Natural killer cell treated with Interleukin-12 subunit alpha and Interleukin-12 subunit beta and Interleukin-15 and Interleukin-18, amount 100 ng/mL, for 72 hours (primary cell): ENCODE data around the gene COQ5. TPM values are rescaled to one million over a fixed set of nuclear protein-coding genes. Genes with fewer than 3 reads are reported as not detected.
A peak's percentile ranks its signal among the peaks of the same experiment; 100 is the strongest.

ENCODE experiments used
- ATAC-seq, 2 donors: fragments of 150-1000 bp; cut with Tn5 transposase in 1 of 2; sonication (Bioruptor Pico), chemical (Tn5 transposase) in 1 of 2; 2 replicates each; pipeline ENCODE4 v1.10.0; 2021
- DNase-seq: peaks from one replicate; pipeline ENCODE4 v3.0.0; 2022; ENCODE audit warnings: low spot score
- H3K27ac Mint-ChIP-seq, 2 donors: 1 replicate in 1 of 2; 2 replicates in 1 of 2; pipeline ENCODE4 v1.8.0; 2022; ENCODE audit warnings: mixed read lengths in 2 of 2, mild to moderate bottlenecking in 1 of 2, moderate library complexity in 1 of 2
- H3K27me3 Mint-ChIP-seq, 2 donors: 1 replicate in 1 of 2; 2 replicates in 1 of 2; pipeline ENCODE4 v1.8.0; 2022; ENCODE audit warnings: mixed read lengths in 2 of 2
- H3K36me3 Mint-ChIP-seq: one replicate; pipeline ENCODE4 v1.8.0; 2022; ENCODE audit warnings: mixed read lengths
- H3K4me1 Mint-ChIP-seq, 2 donors: 1 replicate in 1 of 2; 2 replicates in 1 of 2; pipeline ENCODE4 v1.8.0; 2022; ENCODE audit warnings: low read depth in 2 of 2, mixed read lengths in 2 of 2, mild to moderate bottlenecking in 1 of 2
- H3K4me3 Mint-ChIP-seq: one replicate; pipeline ENCODE4 v1.8.0; 2022; ENCODE audit warnings: mixed read lengths
- H3K9me3 Mint-ChIP-seq: 2 replicates; pipeline ENCODE4 v1.8.0; 2022; ENCODE audit warnings: mixed read lengths
- total RNA-seq, 2 donors: library from RNA; stranded (reverse); gene quantifications; one replicate each; pipeline ENCODE4 v1.2.3, GENCODE V29; 2022

The COQ5 gene
- total RNA-seq: 10 to 100 TPM; 27.5 to 27.9 TPM

- Mint-ChIP-seq H3K27me3 (no peaks in the 10 kb centered on the region), H3K36me3 (no peaks in the 10 kb centered on the region), H3K9me3 (no peaks in the 10 kb centered on the region), H3K27ac (peak within 1 kb of the TSS; percentile 96 to 100), H3K4me3 (peak within 1 kb of the TSS; percentile 97), H3K4me1 (peaks cover 19% of the 10 kb centered on the region in 2 donors)
- DNase-seq (peak; percentile 87), ATAC-seq (peak; percentile 95 to 96)
Observed at GRCh38 chr12:120528861-120529525, at the start of gene COQ5. TSS of gene COQ5 (minus strand) at chr12:120529158. CDS start at chr12:120529141, 17 bp downstream.

GRCh38 chr12:120574106-120574505, 45.1 kb upstream of the COQ5 start:
- Mint-ChIP-seq H3K9me3 (no peaks in the 10 kb centered on the region), H3K27me3 (no peaks in the 10 kb centered on the region), H3K4me3 (no peak overlapping the region), H3K36me3 (peaks cover 30% of the 10 kb centered on the region), H3K4me1 (peaks cover 0 to 5% of the 10 kb centered on the region in 2 donors), H3K27ac (peak overlapping the region; percentile 5 to 18)
- DNase-seq (no peak), ATAC-seq (no peak)

- Mint-ChIP-seq H3K27ac (peak overlapping the region; percentile 5 to 18), H3K4me3 (no peak overlapping the region), H3K36me3 (peaks cover 30% of the 10 kb centered on the region), H3K9me3 (no peaks in the 10 kb centered on the region), H3K27me3 (no peaks in the 10 kb centered on the region), H3K4me1 (peaks cover 0 to 5% of the 10 kb centered on the region in 2 donors)
- no peak for DNase-seq
- ATAC-seq: no peak
Observed at GRCh38 chr12:120573560-120573959, 44.6 kb upstream of the COQ5 start.

GRCh38 chr12:120571299-120571698, 42.3 kb upstream of the COQ5 start:
- Mint-ChIP-seq H3K27me3 (no peaks in the 10 kb centered on the region), H3K4me1 (peaks cover 0 to 5% of the 10 kb centered on the region in 2 donors), H3K4me3 (no peak overlapping the region), H3K36me3 (peaks cover 37% of the 10 kb centered on the region), H3K9me3 (no peaks in the 10 kb centered on the region), H3K27ac (peak overlapping the region in 1 of 2 donors; percentile 11)
- ATAC-seq (no peak), DNase-seq (no peak)

- H3K27me3 Mint-ChIP-seq: no peaks in the 10 kb centered on the region
- H3K4me3 Mint-ChIP-seq: no peak overlapping the region
- ATAC-seq: peak in 1 of 2 donors; percentile 33
- no peak for DNase-seq
- peaks cover 38% of the 10 kb centered on the region for H3K36me3 Mint-ChIP-seq
- peaks cover 0 to 2% of the 10 kb centered on the region in 2 donors for H3K4me1 Mint-ChIP-seq
- H3K27ac Mint-ChIP-seq: peak overlapping the region in 1 of 2 donors; percentile 56
- H3K9me3 Mint-ChIP-seq: no peaks in the 10 kb centered on the region
Observed at GRCh38 chr12:120563495-120563894, 34.5 kb upstream of the COQ5 start.

- no peak for DNase-seq
- no peak for ATAC-seq
Observed at GRCh38 chr12:120562906-120563305, 33.9 kb upstream of the COQ5 start.

GRCh38 chr12:120557589-120557988, 28.6 kb upstream of the COQ5 start:
- Mint-ChIP-seq H3K9me3 (no peaks in the 10 kb centered on the region), H3K27ac (no peak overlapping the region), H3K4me3 (no peak overlapping the region), H3K27me3 (no peaks in the 10 kb centered on the region), H3K36me3 (peaks cover 23% of the 10 kb centered on the region), H3K4me1 (peaks cover 4 to 9% of the 10 kb centered on the region in 2 donors)
- DNase-seq (no peak), ATAC-seq (no peak)

More at GRCh38 chr12:120562906-120563305, 33.9 kb upstream of the COQ5 start:
- Mint-ChIP-seq H3K4me1 (peaks cover 0 to 2% of the 10 kb centered on the region in 2 donors), H3K9me3 (no peaks in the 10 kb centered on the region), H3K27me3 (no peaks in the 10 kb centered on the region), H3K36me3 (peaks cover 38% of the 10 kb centered on the region), H3K4me3 (no peak overlapping the region), H3K27ac (peak overlapping the region in 1 of 2 donors; percentile 56)

GRCh38 chr12:120554678-120555077, 25.7 kb upstream of the COQ5 start:
- Mint-ChIP-seq H3K27me3 (no peaks in the 10 kb centered on the region), H3K4me1 (peaks cover 4 to 9% of the 10 kb centered on the region in 2 donors), H3K27ac (peak overlapping the region in 1 of 2 donors; percentile 35), H3K4me3 (no peak overlapping the region), H3K36me3 (peaks cover 14% of the 10 kb centered on the region), H3K9me3 (no peaks in the 10 kb centered on the region)
- ATAC-seq (no peak), DNase-seq (no peak)

- DNase-seq (no peak), ATAC-seq (no peak)
- Mint-ChIP-seq H3K36me3 (no peaks in the 10 kb centered on the region), H3K27me3 (no peaks in the 10 kb centered on the region), H3K4me1 (peaks cover 4 to 18% of the 10 kb centered on the region in 2 donors), H3K9me3 (no peaks in the 10 kb centered on the region), H3K27ac (peak overlapping the region in 1 of 2 donors; percentile 11), H3K4me3 (no peak overlapping the region)
Observed at GRCh38 chr12:120546050-120546386, 17.1 kb upstream of the COQ5 start.

GRCh38 chr12:120544691-120545090, 15.7 kb upstream of the COQ5 start:
- no peaks in the 10 kb centered on the region for H3K9me3 Mint-ChIP-seq
- no peak overlapping the region for H3K27ac Mint-ChIP-seq
- DNase-seq (no peak), ATAC-seq (no peak)
- no peaks in the 10 kb centered on the region for H3K36me3 Mint-ChIP-seq
- peaks cover 14 to 26% of the 10 kb centered on the region in 2 donors for H3K4me1 Mint-ChIP-seq
- H3K4me3 Mint-ChIP-seq: no peak overlapping the region
- H3K27me3 Mint-ChIP-seq: no peaks in the 10 kb centered on the region

GRCh38 chr12:120542166-120542565, 13.2 kb upstream of the COQ5 start:
- Mint-ChIP-seq H3K9me3 (no peaks in the 10 kb centered on the region), H3K27me3 (no peaks in the 10 kb centered on the region), H3K4me3 (no peak overlapping the region), H3K36me3 (no peaks in the 10 kb centered on the region), H3K4me1 (peaks cover 34 to 47% of the 10 kb centered on the region in 2 donors), H3K27ac (peak overlapping the region in 1 of 2 donors; percentile 61)
- ATAC-seq (no peak), DNase-seq (no peak)

- H3K4me1 Mint-ChIP-seq: peaks cover 47 to 54% of the 10 kb centered on the region in 2 donors
- H3K36me3 Mint-ChIP-seq: peaks cover 5% of the 10 kb centered on the region
- no peak for DNase-seq
- no peaks in the 10 kb centered on the region for H3K27me3 Mint-ChIP-seq
- H3K27ac Mint-ChIP-seq: peak overlapping the region; percentile 73 to 84
- peak overlapping the region; percentile 60 for H3K4me3 Mint-ChIP-seq
- ATAC-seq: peak; percentile 64 to 72
- no peaks in the 10 kb centered on the region for H3K9me3 Mint-ChIP-seq
Observed at GRCh38 chr12:120540445-120540844, 11.5 kb upstream of the COQ5 start.

GRCh38 chr12:120539303-120539702, 10.3 kb upstream of the COQ5 start:
- H3K4me1 Mint-ChIP-seq: peaks cover 47 to 54% of the 10 kb centered on the region in 2 donors
- H3K9me3 Mint-ChIP-seq: no peaks in the 10 kb centered on the region
- no peaks in the 10 kb centered on the region for H3K27me3 Mint-ChIP-seq
- DNase-seq: no peak
- peak overlapping the region; percentile 94 for H3K4me3 Mint-ChIP-seq
- peak in 1 of 2 donors; percentile 61 for ATAC-seq
- H3K27ac Mint-ChIP-seq: peak overlapping the region; percentile 79 to 90
- peaks cover 10% of the 10 kb centered on the region for H3K36me3 Mint-ChIP-seq

- Mint-ChIP-seq H3K27me3 (no peaks in the 10 kb centered on the region), H3K36me3 (peaks cover 10% of the 10 kb centered on the region), H3K4me3 (peak overlapping the region; percentile 94), H3K4me1 (peaks cover 47 to 57% of the 10 kb centered on the region in 2 donors), H3K9me3 (no peaks in the 10 kb centered on the region), H3K27ac (peak overlapping the region; percentile 79 to 90)
- DNase-seq: no peak
- no peak for ATAC-seq
Observed at GRCh38 chr12:120538281-120539156, 9.6 kb upstream of the COQ5 start.
